ENCODE data around the gene DGCR6L. TPM values are rescaled to one million over a fixed set of nuclear protein-coding genes. Genes with fewer than 3 reads are reported as not detected.
"Not testable (repeated sequence)": the region's sequence is repeated elsewhere in the genome, so short reads cannot be mapped to it uniquely, and the experiment has no call there.

Gene DGCR6L
- total RNA-seq, 1 donor from 2014 or later, result 12.4 TPM

- ATAC-seq (ENCODE audit: low read depth) (no peak), DNase-seq (no peak)
- TF ChIP-seq CTCF (IDR thresholded peaks at IDR 0.05), result no peak
- intact Hi-C loops (cut with micrococcal nuclease), result no loop called here
- Mint-ChIP-seq H3K4me3 (no peak overlapping the region), H3K4me1 (peaks cover 18% of the 10 kb centered on the region), H3K27me3 (no peaks in the 10 kb centered on the region), H3K36me3 (ENCODE audit: low read depth) (peaks cover 2% of the 10 kb centered on the region), H3K27ac (no peak overlapping the region), H3K9me3 (no peaks in the 10 kb centered on the region)
- ChIA-PET CTCF (no interaction called here), POLR2A (no interaction called here)
These were observed 4.3 kb upstream of the DGCR6L start for GRCh38 chr22:20324139-20324516.

GRCh38 chr22:20321552-20322211, 1.8 kb upstream of the DGCR6L start:
- H3K27ac Mint-ChIP-seq; H3K9me3 Mint-ChIP-seq; DNase-seq; H3K27me3 Mint-ChIP-seq; CTCF ChIA-PET; H3K36me3 Mint-ChIP-seq (ENCODE audit: low read depth); ATAC-seq (ENCODE audit: low read depth); POLR2A ChIA-PET: not testable (repeated sequence)
- Mint-ChIP-seq H3K4me1 (peaks cover 30% of the 10 kb centered on the region), H3K4me3 (peak overlapping the region; percentile 53)
- intact Hi-C loops (cut with micrococcal nuclease), result loop anchor here (2.0 kb wide), 1 partner anchor 23 kb away; no protein-coding TSS in a partner anchor

GRCh38 chr22:20320659-20321551, 1.0 kb upstream of the DGCR6L start:
- DNase-seq; H3K9me3 Mint-ChIP-seq; ATAC-seq (ENCODE audit: low read depth); H3K36me3 Mint-ChIP-seq (ENCODE audit: low read depth); CTCF ChIA-PET; POLR2A ChIA-PET; H3K27me3 Mint-ChIP-seq: not testable (repeated sequence)
- H3K27ac Mint-ChIP-seq, result peak overlapping the region; percentile 60
- intact Hi-C loops (cut with micrococcal nuclease), result loop anchor here (1.0 to 2.0 kb wide), 2 partner anchors 22 to 204 kb away; partner anchors contain the start of gene TRMT2A
- peaks cover 30% of the 10 kb centered on the region for H3K4me1 Mint-ChIP-seq
- peak overlapping the region; percentile 89 for H3K4me3 Mint-ChIP-seq

- ATAC-seq (ENCODE audit: low read depth) (no peak), DNase-seq (peak; percentile 37)
- H3K4me1 Mint-ChIP-seq, result peaks cover 30% of the 10 kb centered on the region
- TF ChIP-seq CTCF (IDR thresholded peaks at IDR 0.05), result no peak
- intact Hi-C loops (cut with micrococcal nuclease), result no loop called here
- CTCF ChIA-PET, result interaction anchor here (0.5 kb wide), 1 partner anchor 99 kb away, joined by 3 read pairs; no protein-coding TSS in a partner anchor
- H3K4me3 Mint-ChIP-seq, result peak overlapping the region; percentile 89
- no peaks in the 10 kb centered on the region for H3K27me3 Mint-ChIP-seq
- POLR2A ChIA-PET, result interaction anchor here (1.0 to 1.1 kb wide), 3 partner anchors 21 to 189 kb away, joined by 3 to 4 read pairs (median 3); no protein-coding TSS in a partner anchor
- no peaks in the 10 kb centered on the region for H3K9me3 Mint-ChIP-seq
- peaks cover 2% of the 10 kb centered on the region for H3K36me3 Mint-ChIP-seq (ENCODE audit: low read depth)
- H3K27ac Mint-ChIP-seq, result no peak overlapping the region
These were observed 667 bp downstream of the DGCR6L start for GRCh38 chr22:20319041-20319744.

GRCh38 chr22:20318043-20318688, 1.7 kb downstream of the DGCR6L start:
- H3K36me3 Mint-ChIP-seq (ENCODE audit: low read depth); CTCF ChIA-PET; DNase-seq; H3K9me3 Mint-ChIP-seq; H3K27me3 Mint-ChIP-seq; H3K27ac Mint-ChIP-seq; POLR2A ChIA-PET; ATAC-seq (ENCODE audit: low read depth); intact Hi-C loops (cut with micrococcal nuclease): not testable (repeated sequence)
- peak overlapping the region; percentile 46 for H3K4me3 Mint-ChIP-seq
- peaks cover 30% of the 10 kb centered on the region for H3K4me1 Mint-ChIP-seq

GRCh38 chr22:20317402-20318042, 2.3 kb downstream of the DGCR6L start:
- CTCF ChIA-PET; ATAC-seq (ENCODE audit: low read depth); H3K36me3 Mint-ChIP-seq (ENCODE audit: low read depth); POLR2A ChIA-PET; intact Hi-C loops (cut with micrococcal nuclease); H3K9me3 Mint-ChIP-seq; H3K27me3 Mint-ChIP-seq; H3K27ac Mint-ChIP-seq; DNase-seq: not testable (repeated sequence)
- H3K4me3 Mint-ChIP-seq, result peak overlapping the region; percentile 24
- H3K4me1 Mint-ChIP-seq, result peaks cover 26% of the 10 kb centered on the region
